Upper lobe of left lung (tissue), 6 donors: ENCODE results near the gene ISG15. TPM values are rescaled to one million over a fixed set of nuclear protein-coding genes. Genes with fewer than 3 reads are reported as not detected.
"Not testable (repeated sequence)": the region's sequence is repeated elsewhere in the genome, so short reads cannot be mapped to it uniquely, and the experiment has no call there.

Experiments
- ATAC-seq, 2 donors: fragments of 200-7000 bp; cut with Tn5 transposase; one replicate each; pipeline ENCODE4 v1.9.1; 2022; ENCODE audit warnings: mild to moderate bottlenecking in 2 of 2, moderate library complexity in 2 of 2; ENCODE audit not compliant: low FRiP score in 2 of 2
- DNase-seq, 2 donors: peaks; one replicate each; pipeline ENCODE4 v3.0.0-alpha.2; 2019 to 2020
- H3K27ac ChIP-seq, 4 donors: fragments of 200-600 bp; sonication (generic); one replicate each; pipeline ENCODE4 v1.5.1; 2016 to 2019
- H3K27me3 ChIP-seq, 4 donors: fragments of 200-600 bp; sonication (generic); one replicate each; pipeline ENCODE4 v1.5.1; 2017 to 2019
- H3K36me3 ChIP-seq, 4 donors: fragments of 200-600 bp; sonication (generic); one replicate each; pipeline ENCODE4 v1.5.1; 2016 to 2019
- H3K4me1 ChIP-seq, 4 donors: fragments of 200-600 bp; sonication (generic); one replicate each; pipeline ENCODE4 v1.5.1; 2018 to 2019
- H3K4me3 ChIP-seq, 4 donors: fragments of 200-600 bp; sonication (generic); one replicate each; pipeline ENCODE4 v1.5.1; 2017 to 2019; ENCODE audit warnings: mild to moderate bottlenecking in 2 of 4, moderate library complexity in 1 of 4
- H3K9me3 ChIP-seq, 4 donors: fragments of 200-600 bp; sonication (generic); one replicate each; pipeline ENCODE4 v1.5.1; 2018 to 2019
- EP300 ChIP-seq, 4 donors: sonication (generic); formaldehyde crosslinking; IDR thresholded peaks; one replicate each; pipeline ENCODE4 v1.5.1; 2017; ENCODE audit warnings: antibody characterized with exemption in 4 of 4, control low read depth in 2 of 4
- POLR2A ChIP-seq, 4 donors: fragments of 450-650 bp; IDR thresholded peaks; one replicate each; pipeline ENCODE4 v1.5.1; 2016 to 2017; ENCODE audit warnings: antibody characterized with exemption in 4 of 4, mild to moderate bottlenecking in 2 of 4
- POLR2AphosphoS5 ChIP-seq, 2 donors: sonication (generic); formaldehyde crosslinking; IDR thresholded peaks; one replicate each; pipeline ENCODE4 v1.5.1; 2017; ENCODE audit warnings: antibody characterized with exemption in 2 of 2
- WGBS, 2 donors: methylation state at CpG; one replicate each; pipeline ENCODE4 v1.1.5; 2017 to 2018; 5-methylcytosine and 5-hydroxymethylcytosine counted together
- total RNA-seq, 6 donors: library from RNA; depleted of rRNA in 4 of 6; stranded (reverse); fragments of >200 nt in 4 of 6; gene quantifications; one replicate each; pipeline versions ENCODE4 v1.1.0 to v1.2.1, GENCODE V29; 2016 to 2021
- TF ChIP-seq, protein P1 (sequence below), 6 experiments: fragments of 450-650 bp in 4 of 6; fragments of 200-600 bp in 2 of 6; sonication (generic) in 2 of 6; IDR thresholded peaks; one replicate each; pipeline ENCODE4 v1.5.1; 2016 to 2019; ENCODE audit warnings: antibody characterized with exemption in 6 of 6
- donor health status: DM: no; HTN: no; CAD: no; lungs with moderate emphysema.
- donor health status: DM: no; HTN: yes; CAD: no; lungs with severe emphysema.

The ISG15 gene
- total RNA-seq, 6 donors from 2014 or later, result 32.5 to 180 (median 63.8) TPM

DNA sequence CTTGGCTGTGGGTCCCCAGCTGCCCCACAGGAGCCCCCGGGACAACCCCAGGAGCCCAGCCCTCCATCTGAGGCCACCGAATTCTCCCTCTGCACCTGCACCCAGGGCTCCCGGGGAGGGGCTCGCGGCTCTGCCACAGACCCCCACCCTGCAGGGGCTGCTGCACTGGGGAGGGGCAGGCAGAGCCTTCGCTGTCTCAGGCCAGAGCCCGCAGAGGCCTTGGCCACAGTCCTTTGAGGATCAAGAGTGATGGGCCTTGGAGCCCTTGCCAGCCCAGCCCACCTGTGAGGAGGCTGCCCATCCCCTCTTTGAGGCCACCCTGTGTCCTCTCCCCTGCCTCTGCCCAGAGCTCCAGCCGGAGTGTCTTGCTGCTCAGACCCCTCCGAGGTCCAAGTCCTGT is 37.9 kb upstream of the ISG15 start:
- ATAC-seq, result no peak

DNA sequence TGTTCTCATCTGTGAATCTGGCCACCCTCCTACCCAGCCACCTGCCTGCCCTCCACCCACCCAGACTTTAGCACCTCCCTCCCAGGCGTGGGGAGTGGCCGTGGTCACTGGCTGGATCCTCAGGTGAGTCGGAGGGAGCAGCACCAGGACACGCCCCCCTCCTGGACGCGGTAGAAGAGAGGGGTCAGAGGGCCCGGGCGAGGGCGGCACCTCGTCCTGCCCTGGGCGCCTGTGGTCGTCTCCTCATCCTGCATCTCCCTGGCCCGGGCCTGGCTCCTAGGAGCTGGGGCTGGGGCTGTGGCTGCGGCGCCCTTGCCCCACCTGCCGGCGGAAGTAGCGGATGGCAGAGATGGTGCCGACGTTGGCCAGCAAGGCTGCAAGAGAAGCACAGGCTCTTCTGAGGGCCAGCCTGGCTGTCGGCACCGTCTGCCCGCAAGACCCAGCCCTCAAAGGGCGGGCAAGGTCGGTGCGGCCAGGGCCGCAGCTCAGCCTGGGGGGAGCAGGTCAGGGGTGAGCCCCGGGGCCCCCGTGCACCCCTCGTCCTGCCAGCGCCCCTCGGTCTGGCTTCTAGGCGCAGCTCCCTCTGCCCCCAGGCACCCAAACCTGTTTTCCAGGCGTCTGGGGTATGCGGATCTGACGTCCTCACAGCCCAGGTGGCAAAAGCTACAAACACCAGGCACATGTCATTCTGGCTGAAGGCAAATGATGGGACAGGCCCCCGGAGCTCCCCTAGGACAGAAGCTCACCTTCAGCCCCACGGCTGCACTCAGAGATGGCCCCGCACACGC is 37.2 kb upstream of the ISG15 start:
- DNase-seq, result peak; percentile 65 to 91
- WGBS, 2 donors, result 5% methylated on average over 7 to 30 of the region's 40 CpGs
- peak overlapping the region in 3 of 4 donors; percentile 15 to 41 (median 39) for H3K4me3 ChIP-seq

More for the DNA sequence above, 37.9 kb upstream of the ISG15 start:
- Histone ChIP-seq H3K4me1 (peaks cover 4 to 9% (median 9%) of the 10 kb centered on the region in 4 donors), H3K27me3 (peaks cover 0 to 20% (median 12%) of the 10 kb centered on the region in 4 donors), H3K4me3 (no peak overlapping the region), H3K9me3 (no peaks in the 10 kb centered on the region), H3K36me3 (no peaks in the 10 kb centered on the region), H3K27ac (no peak overlapping the region)
- no peak for DNase-seq
- TF ChIP-seq POLR2A (IDR thresholded peaks at IDR 0.05) (no peak), EP300 (IDR thresholded peaks at IDR 0.05) (no peak), POLR2AphosphoS5 (IDR thresholded peaks at IDR 0.05) (no peak)
- TF ChIP-seq, protein P1, sequence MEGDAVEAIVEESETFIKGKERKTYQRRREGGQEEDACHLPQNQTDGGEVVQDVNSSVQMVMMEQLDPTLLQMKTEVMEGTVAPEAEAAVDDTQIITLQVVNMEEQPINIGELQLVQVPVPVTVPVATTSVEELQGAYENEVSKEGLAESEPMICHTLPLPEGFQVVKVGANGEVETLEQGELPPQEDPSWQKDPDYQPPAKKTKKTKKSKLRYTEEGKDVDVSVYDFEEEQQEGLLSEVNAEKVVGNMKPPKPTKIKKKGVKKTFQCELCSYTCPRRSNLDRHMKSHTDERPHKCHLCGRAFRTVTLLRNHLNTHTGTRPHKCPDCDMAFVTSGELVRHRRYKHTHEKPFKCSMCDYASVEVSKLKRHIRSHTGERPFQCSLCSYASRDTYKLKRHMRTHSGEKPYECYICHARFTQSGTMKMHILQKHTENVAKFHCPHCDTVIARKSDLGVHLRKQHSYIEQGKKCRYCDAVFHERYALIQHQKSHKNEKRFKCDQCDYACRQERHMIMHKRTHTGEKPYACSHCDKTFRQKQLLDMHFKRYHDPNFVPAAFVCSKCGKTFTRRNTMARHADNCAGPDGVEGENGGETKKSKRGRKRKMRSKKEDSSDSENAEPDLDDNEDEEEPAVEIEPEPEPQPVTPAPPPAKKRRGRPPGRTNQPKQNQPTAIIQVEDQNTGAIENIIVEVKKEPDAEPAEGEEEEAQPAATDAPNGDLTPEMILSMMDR (IDR thresholded peaks at IDR 0.05), result no peak
- 50 to 54% methylated on average over 2 to 6 of the region's 9 CpGs for WGBS, 2 donors

DNA sequence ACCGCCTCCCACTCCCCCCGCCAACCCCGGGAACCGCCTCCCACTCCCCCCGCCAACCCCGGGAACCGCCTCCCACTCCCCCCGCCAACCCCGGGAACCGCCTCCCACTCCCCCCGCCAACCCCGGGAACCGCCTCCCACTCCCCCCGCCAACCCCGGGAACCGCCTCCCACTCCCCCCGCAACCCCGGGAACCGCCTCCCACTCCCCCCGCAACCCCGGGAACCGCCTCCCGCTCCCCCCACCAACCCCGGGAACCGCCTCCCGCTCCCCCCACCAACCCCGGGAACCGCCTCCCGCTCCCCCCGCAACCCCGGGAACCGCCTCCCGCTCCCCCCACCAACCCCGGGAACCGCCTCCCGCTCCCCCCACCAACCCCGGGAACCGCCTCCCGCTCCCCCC is 36.5 kb upstream of the ISG15 start:
- DNase-seq, result peak in 1 of 2 donors; percentile 84
- WGBS, 2 donors, result no CpG with 5 or more reads among the region's 39 CpGs
- H3K4me1 ChIP-seq, H3K27me3 ChIP-seq, H3K9me3 ChIP-seq, ATAC-seq, H3K4me3 ChIP-seq, H3K36me3 ChIP-seq, H3K27ac ChIP-seq: not testable (repeated sequence)

More for the DNA sequence above, 37.2 kb upstream of the ISG15 start:
- Histone ChIP-seq H3K27ac (no peak overlapping the region), H3K36me3 (no peaks in the 10 kb centered on the region), H3K27me3 (peaks cover 0 to 13% (median 8%) of the 10 kb centered on the region in 4 donors), H3K4me1 (peaks cover 4 to 9% (median 9%) of the 10 kb centered on the region in 4 donors), H3K9me3 (no peaks in the 10 kb centered on the region)
- ATAC-seq, result peak; percentile 47 to 59
- TF ChIP-seq EP300 (IDR thresholded peaks at IDR 0.05), result no peak
- TF ChIP-seq, protein P1 (IDR thresholded peaks at IDR 0.05), result peak; percentile 38 to 91 (median 74)

DNA sequence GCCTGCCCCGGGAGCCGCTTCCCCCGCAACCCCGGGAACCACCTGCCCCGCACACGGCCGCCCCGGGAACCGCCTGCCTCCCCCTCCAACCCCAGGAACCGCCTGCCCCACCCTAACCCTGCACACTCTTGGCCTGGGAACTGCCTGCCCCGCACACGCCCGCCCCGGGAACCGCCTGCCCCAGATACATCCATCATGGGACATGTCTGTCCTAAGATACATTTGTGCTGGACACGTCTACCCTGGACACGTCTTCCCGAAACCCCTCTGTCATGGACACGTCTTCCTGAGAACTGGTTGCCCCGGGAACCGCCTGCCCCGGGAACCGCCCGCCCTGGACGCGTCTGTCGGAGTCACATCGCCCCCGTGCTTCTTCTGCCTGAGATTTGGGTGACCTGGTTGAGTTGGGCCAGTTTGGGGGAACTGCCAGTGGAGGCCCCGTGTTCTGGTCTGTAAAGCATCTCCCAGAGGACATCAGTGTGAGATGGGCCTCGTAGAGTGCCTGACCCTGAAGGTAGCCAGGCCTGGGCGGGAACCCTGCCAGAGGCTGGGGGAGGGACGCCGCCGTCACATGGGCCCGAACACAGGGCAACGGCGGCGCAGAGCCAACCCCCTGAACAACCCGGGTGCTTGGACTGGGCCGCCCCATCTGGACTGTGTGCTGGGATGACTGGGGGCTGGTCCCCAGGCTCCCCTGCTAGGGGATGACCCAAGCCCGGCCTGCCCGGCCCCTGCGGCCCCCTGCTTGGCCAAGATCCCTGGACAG is 35.0 kb upstream of the ISG15 start:
- Histone ChIP-seq H3K36me3 (no peaks in the 10 kb centered on the region), H3K4me3 (no peak overlapping the region), H3K4me1 (peaks cover 4 to 9% (median 9%) of the 10 kb centered on the region in 4 donors), H3K27me3 (peaks cover 0 to 4% (median 0%) of the 10 kb centered on the region in 4 donors), H3K27ac (no peak overlapping the region), H3K9me3 (no peaks in the 10 kb centered on the region)
- WGBS, 2 donors, result 85 to 94% methylated on average over 13 to 30 of the region's 44 CpGs
- TF ChIP-seq EP300 (IDR thresholded peaks at IDR 0.05), result no peak
- TF ChIP-seq POLR2AphosphoS5 (IDR thresholded peaks at IDR 0.05), result no peak
- no peak for TF ChIP-seq POLR2A (IDR thresholded peaks at IDR 0.05)
- DNase-seq, result no peak
- no peak for ATAC-seq

DNA sequence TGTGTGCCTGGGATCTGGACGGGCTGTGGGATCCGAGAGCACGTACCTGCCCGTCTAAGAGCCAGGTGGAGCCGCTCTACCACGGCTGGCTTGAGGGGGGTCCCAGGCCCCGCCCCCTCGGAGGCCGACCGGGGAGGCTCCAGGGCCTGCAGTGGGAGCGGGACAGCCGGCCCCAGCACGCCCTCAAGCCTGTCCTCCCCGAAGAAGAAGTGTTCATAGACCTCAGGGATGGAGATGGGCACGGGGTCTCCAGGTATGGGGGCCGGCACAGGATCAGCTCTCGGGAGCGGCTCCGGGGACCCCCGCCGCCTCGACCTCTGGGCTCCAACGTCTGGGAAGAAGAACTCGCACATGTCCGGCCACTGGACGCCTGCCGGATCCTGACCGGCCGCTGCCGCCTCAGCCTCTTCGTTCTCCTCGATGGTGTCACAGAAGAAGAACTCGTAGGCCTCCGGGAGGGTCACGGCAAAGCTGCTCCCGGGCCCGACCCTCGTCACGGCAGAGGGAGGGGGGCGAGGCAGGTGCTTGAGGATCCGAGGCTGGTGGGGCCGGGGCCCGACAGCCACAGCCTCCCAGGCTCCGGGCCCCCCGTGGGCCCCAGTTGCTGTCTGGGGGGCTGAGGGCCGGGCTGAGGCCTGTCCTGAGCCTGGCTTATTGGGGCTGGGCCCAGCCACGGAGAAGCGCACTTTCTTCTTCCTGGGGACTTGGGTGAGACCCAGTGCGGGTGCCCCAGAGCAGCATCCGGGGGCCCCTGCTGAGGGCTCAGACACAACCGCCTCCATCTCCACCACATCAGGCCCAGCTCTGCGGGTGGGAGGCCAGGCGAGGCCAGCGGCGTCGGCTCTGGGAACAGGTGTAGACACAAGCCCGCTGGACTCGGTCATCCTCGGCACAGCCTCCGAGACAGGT is 34.2 kb upstream of the ISG15 start:
- H3K4me1 ChIP-seq, result peaks cover 4 to 11% (median 10%) of the 10 kb centered on the region in 4 donors
- TF ChIP-seq EP300 (IDR thresholded peaks at IDR 0.05) (no peak), POLR2AphosphoS5 (IDR thresholded peaks at IDR 0.05) (no peak)
- H3K27me3 ChIP-seq, result peaks cover 0 to 8% (median 0%) of the 10 kb centered on the region in 4 donors
- no peak overlapping the region for H3K4me3 ChIP-seq
- H3K36me3 ChIP-seq, result no peaks in the 10 kb centered on the region
- no peak overlapping the region for H3K27ac ChIP-seq
- ATAC-seq, result no peak
- no peaks in the 10 kb centered on the region for H3K9me3 ChIP-seq
- 91 to 93% methylated on average over 9 to 53 of the region's 60 CpGs for WGBS, 2 donors
- DNase-seq, result peak in 1 of 2 donors; percentile 83
